ENCODE measurements around the gene LRP3. TPM values are rescaled to one million over a fixed set of nuclear protein-coding genes. Genes with fewer than 3 reads are reported as not detected.

Gene LRP3
- total RNA-seq, 1 donor from 2014 or later = 24.4 TPM

- DNase-seq = no peak
These were observed 61.7 kb downstream of the LRP3 start for GRCh38 chr19:33255781-33256180.

GRCh38 chr19:33256261-33256660 lies 62.1 kb downstream of the LRP3 start:
- no peak for DNase-seq

GRCh38 chr19:33257828-33258227 lies 63.7 kb downstream of the LRP3 start:
- DNase-seq = no peak

Other genes starting within 250 kb of the LRP3 start
- gene CEP89, start 222.4 kb upstream of the LRP3 start, total RNA-seq = 15.4 TPM
- gene FAAP24, start 222.1 kb upstream of the LRP3 start, total RNA-seq = 0.41 TPM
- gene RHPN2, start 129.4 kb upstream of the LRP3 start, total RNA-seq = 4.1 TPM
- 8.8 TPM for gene GPATCH1, start 113.1 kb upstream of the LRP3 start, total RNA-seq
- not detected for gene WDR88, start 62.2 kb upstream of the LRP3 start, total RNA-seq
- gene SLC7A10, start 31.5 kb downstream of the LRP3 start, total RNA-seq = 3.1 TPM
- 14.6 TPM for gene CEBPA, start 108.2 kb downstream of the LRP3 start, total RNA-seq
- 31.9 TPM for gene CEBPG, start 179.4 kb downstream of the LRP3 start, total RNA-seq